ENCODE data around the gene ZSWIM8.
"Not testable (repeated sequence)": the region's sequence is repeated elsewhere in the genome, so short reads cannot be mapped to it uniquely, and the experiment has no call there.

The ZSWIM8 gene

GRCh38 chr10:73774637-73775036, 10.8 kb upstream of the ZSWIM8 start:
- DNase-seq (ENCODE audit: low read depth in 2 of 2) = no peak

- DNase-seq (ENCODE audit: low read depth in 2 of 2) = no peak
Observed at GRCh38 chr10:73779018-73779417, 6.4 kb upstream of the ZSWIM8 start.

- DNase-seq (ENCODE audit: low read depth in 2 of 2) = no peak
Observed at GRCh38 chr10:73779539-73780197, 5.7 kb upstream of the ZSWIM8 start.

- no peak for DNase-seq (ENCODE audit: low read depth in 2 of 2)
Observed at GRCh38 chr10:73780301-73780700, 5.1 kb upstream of the ZSWIM8 start.

GRCh38 chr10:73780966-73781365, 4.4 kb upstream of the ZSWIM8 start:
- no peak for DNase-seq (ENCODE audit: low read depth in 2 of 2)

- no peak for DNase-seq (ENCODE audit: low read depth in 2 of 2)
Observed at GRCh38 chr10:73781548-73781878, 3.9 kb upstream of the ZSWIM8 start.

GRCh38 chr10:73781879-73782748, 3.3 kb upstream of the ZSWIM8 start, which contains the start of gene CHCHD1:
CHCHD1 (plus strand) TSS chr10:73782048; CDS start chr10:73782076, 28 bp downstream.
- DNase-seq (ENCODE audit: low read depth in 2 of 2) = peak; percentile 54 to 56

- no peak for DNase-seq (ENCODE audit: low read depth in 2 of 2)
Observed at GRCh38 chr10:73782749-73783085, 2.7 kb upstream of the ZSWIM8 start.

- no peak for DNase-seq (ENCODE audit: low read depth in 2 of 2)
Observed at GRCh38 chr10:73785721-73786511, 510 bp downstream of the ZSWIM8 start.

- no peak for DNase-seq (ENCODE audit: low read depth in 2 of 2)
Observed at GRCh38 chr10:73786512-73786885, 1.1 kb downstream of the ZSWIM8 start.

GRCh38 chr10:73787031-73787800, 1.8 kb downstream of the ZSWIM8 start:
- not testable (repeated sequence) for DNase-seq (ENCODE audit: low read depth in 2 of 2)

- DNase-seq (ENCODE audit: low read depth in 2 of 2) = no peak
Observed at GRCh38 chr10:73788864-73789658, 3.7 kb downstream of the ZSWIM8 start.

- DNase-seq (ENCODE audit: low read depth in 2 of 2) = no peak
Observed at GRCh38 chr10:73789659-73790055, 4.3 kb downstream of the ZSWIM8 start.

GRCh38 chr10:73790886-73791625, 5.7 kb downstream of the ZSWIM8 start:
- DNase-seq (ENCODE audit: low read depth in 2 of 2) = no peak

- no peak for DNase-seq (ENCODE audit: low read depth in 2 of 2)
Observed at GRCh38 chr10:73791871-73792400, 6.5 kb downstream of the ZSWIM8 start.

- no peak for DNase-seq (ENCODE audit: low read depth in 2 of 2)
Observed at GRCh38 chr10:73793456-73793855, 8.1 kb downstream of the ZSWIM8 start.

GRCh38 chr10:73795491-73795890, 10.1 kb downstream of the ZSWIM8 start:
- DNase-seq (ENCODE audit: low read depth in 2 of 2) = not testable (repeated sequence)

GRCh38 chr10:73796035-73796434, 10.6 kb downstream of the ZSWIM8 start:
- DNase-seq (ENCODE audit: low read depth in 2 of 2) = not testable (repeated sequence)

GRCh38 chr10:73796766-73797165, 11.4 kb downstream of the ZSWIM8 start:
- no peak for DNase-seq (ENCODE audit: low read depth in 2 of 2)
